ENCODE measurements around the gene PALLD.

PALLD gene

GRCh38 chr4:168528131-168528949, 31.5 kb downstream of the PALLD start:
- DNase-seq = peak; percentile 89

GRCh38 chr4:168529257-168529656, 32.4 kb downstream of the PALLD start:
- DNase-seq = no peak

GRCh38 chr4:168531305-168531704, 34.5 kb downstream of the PALLD start:
- no peak for DNase-seq

- no peak for DNase-seq
Measured at GRCh38 chr4:168534535-168534934, 37.7 kb downstream of the PALLD start.

- DNase-seq = no peak
Measured at GRCh38 chr4:168535689-168536088, 38.8 kb downstream of the PALLD start.

GRCh38 chr4:168536448-168536847, 39.6 kb downstream of the PALLD start:
- DNase-seq = no peak

- DNase-seq = no peak
Measured at GRCh38 chr4:168537086-168537485, 40.2 kb downstream of the PALLD start.

- DNase-seq = no peak
Measured at GRCh38 chr4:168537571-168537970, 40.7 kb downstream of the PALLD start.

- DNase-seq = no peak
Measured at GRCh38 chr4:168538632-168539031, 41.8 kb downstream of the PALLD start.

- peak; percentile 84 for DNase-seq
Measured at GRCh38 chr4:168540086-168540485, 43.2 kb downstream of the PALLD start.

- no peak for DNase-seq
Measured at GRCh38 chr4:168540503-168541265, 43.8 kb downstream of the PALLD start.

- peak; percentile 75 for DNase-seq
Measured at GRCh38 chr4:168541266-168541953, 44.6 kb downstream of the PALLD start.

GRCh38 chr4:168549143-168549542, 52.3 kb downstream of the PALLD start:
- no peak for DNase-seq

GRCh38 chr4:168550064-168550766, 53.4 kb downstream of the PALLD start:
- peak; percentile 87 for DNase-seq

GRCh38 chr4:168551211-168551610, 54.4 kb downstream of the PALLD start:
- DNase-seq = peak; percentile 91

- peak; percentile 34 for DNase-seq
Measured at GRCh38 chr4:168551945-168552695, 55.3 kb downstream of the PALLD start.

- no peak for DNase-seq
Measured at GRCh38 chr4:168553714-168554370, 57.0 kb downstream of the PALLD start.

GRCh38 chr4:168555437-168555836, 58.6 kb downstream of the PALLD start:
- no peak for DNase-seq

- DNase-seq = no peak
Measured at GRCh38 chr4:168557658-168558057, 60.8 kb downstream of the PALLD start.

GRCh38 chr4:168558599-168558998, 61.7 kb downstream of the PALLD start:
- peak; percentile 86 for DNase-seq
